Kidney (tissue), 14 donors: Measurements from ENCODE around the gene MYLK2. TPM values are rescaled to one million over a fixed set of nuclear protein-coding genes. Genes with fewer than 3 reads are reported as not detected.
A peak's percentile ranks its signal among the peaks of the same experiment; 100 is the strongest.

Experiments used
- DNase-seq, 5 donors: peaks; one replicate each; pipeline ENCODE4 v3.0.0-alpha.2; 2013 to 2020
- FAIRE-seq: peaks from 2 replicates; lab custom pipeline; 2012; peaks lifted over from hg19 to GRCh38; lab: Jason Lieb, UNC
- H3K27ac ChIP-seq, 2 donors: one replicate each; pipeline ENCODE4 v1.7.0; 2013; ENCODE audit warnings: low read depth in 2 of 2, low read length in 2 of 2, inconsistent platforms in 1 of 2
- H3K27me3 ChIP-seq: one replicate; pipeline ENCODE4 v1.7.1; 2013; ENCODE audit warnings: low read length, inconsistent platforms; ENCODE audit not compliant: control insufficient read depth, insufficient read depth
- H3K36me3 ChIP-seq, 3 donors: one replicate each; pipeline versions ENCODE4 v1.7.0 to v1.7.1; 2013; ENCODE audit warnings: low read length in 3 of 3, control low read depth in 1 of 3, inconsistent platforms in 1 of 3; ENCODE audit not compliant: insufficient read depth in 3 of 3, control insufficient read depth in 2 of 3
- H3K4me1 ChIP-seq, 3 donors: one replicate each; pipeline versions ENCODE4 v1.7.0 to v1.7.1; 2013; ENCODE audit warnings: low read length in 3 of 3, inconsistent platforms in 1 of 3, low read depth in 1 of 3; ENCODE audit not compliant: control insufficient read depth in 2 of 3, insufficient read depth in 2 of 3
- H3K4me3 ChIP-seq, 3 donors: one replicate each; pipeline versions ENCODE4 v1.7.0 to v1.8.1; 2013; ENCODE audit warnings: low read length in 3 of 3, control low read depth in 1 of 3, inconsistent platforms in 1 of 3
- H3K9ac ChIP-seq, 3 donors: one replicate each; pipeline versions ENCODE4 v1.7.0 to v1.7.1; 2013; ENCODE audit warnings: low read length in 3 of 3, control low read depth in 1 of 3, inconsistent platforms in 1 of 3
- H3K9me3 ChIP-seq, 3 donors: one replicate each; pipeline versions ENCODE4 v1.7.0 to v1.7.1; 2013; ENCODE audit warnings: low read length in 3 of 3, control low read depth in 1 of 3, inconsistent platforms in 1 of 3; ENCODE audit not compliant: control insufficient read depth in 2 of 3, insufficient read depth in 1 of 3
- intact Hi-C: fragments of 100-400 bp; cut with DNase I; formaldehyde crosslinking; loops from one replicate; pipeline ENCODE4 v1.11.1; 2022
- polyA plus RNA-seq: library from polyadenylated mRNA; stranded (reverse); fragments of 350-450 nt; fragmentation: Illumina TruSeq; extraction: RNeasy Lipid Tissue Mini Kit (QIAGEN cat#74804); gene quantifications from one replicate; pipeline ENCODE4 v1.2.3, GENCODE V29; 2014; ENCODE audit warnings: low read depth, low replicate concordance; ENCODE audit not compliant: insufficient read depth
- total RNA-seq: library from RNA; stranded (reverse); fragmentation: NEBNext Ultra II Directional; extraction: Animal tissue kit (Norgen Biotek cat#: 25700); gene quantifications from one replicate; pipeline ENCODE4 v1.2.1, GENCODE V29; 2021
- TF ChIP-seq, protein P1 (sequence below): IDR thresholded peaks from 3 replicates; pipeline ENCODE4 v1.5.1; 2012; ENCODE audit warnings: mild to moderate bottlenecking, moderate library complexity, borderline replicate concordance; ENCODE audit not compliant: insufficient read depth; ENCODE audit errors: extremely low read depth
- donor health status: control.
- donor health status: control.
- donor health status: control.
- donor health status: control.
- donor health status: control.
- donor health status: DM: yes; HTN: yes; CAD: no.
- donor health status: Normal renal cell carcinoma (clear cell type).

The MYLK2 gene
- total and polyA plus RNA-seq, 2 donors from 2014 or later: not detected

DNA sequence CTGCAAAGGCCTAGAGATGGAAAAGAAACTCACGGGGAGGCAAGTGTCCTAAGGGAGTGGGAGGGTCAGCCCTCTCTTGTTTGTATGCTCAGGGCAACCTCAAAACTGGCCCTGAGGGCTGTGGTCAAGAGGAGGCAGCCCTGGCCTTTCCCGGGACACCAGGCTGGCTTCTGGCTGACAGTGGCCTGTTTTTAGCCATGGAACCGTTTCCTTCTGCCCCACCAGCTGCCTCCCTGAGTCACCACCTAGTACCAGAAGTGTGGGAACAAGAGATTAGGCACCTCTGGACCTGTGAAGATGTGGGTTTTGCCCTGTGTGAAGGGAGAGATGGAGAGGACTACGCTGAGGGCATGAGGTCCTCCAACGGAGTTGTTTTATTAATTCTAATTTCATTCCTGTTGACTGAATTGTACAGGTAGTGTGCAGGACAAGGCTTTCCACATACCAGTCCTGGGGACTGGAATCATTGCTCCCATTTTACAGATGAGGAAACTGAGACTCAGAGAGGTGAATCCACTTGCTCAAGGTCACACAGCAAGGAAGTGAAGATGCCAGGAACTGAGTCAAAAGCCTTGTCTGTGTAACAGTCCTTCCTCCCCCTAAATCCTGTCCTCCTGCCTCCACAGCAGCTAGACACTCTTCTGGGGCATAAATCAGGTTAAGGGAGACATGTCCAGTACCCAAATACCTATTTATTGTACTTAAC, 20.8 kb downstream of the MYLK2 start:
- FAIRE-seq (no peak), DNase-seq (no peak)
- Histone ChIP-seq H3K4me3 (no peak overlapping the region), H3K27ac (no peak overlapping the region), H3K9me3 (no peaks in the 10 kb centered on the region), H3K36me3 (no peaks in the 10 kb centered on the region), H3K27me3 (no peaks in the 10 kb centered on the region), H3K9ac (no peak overlapping the region), H3K4me1 (peaks cover 0 to 36% (median 6%) of the 10 kb centered on the region in 3 donors)
- intact Hi-C loops: no loop called here
- TF ChIP-seq, protein P1, sequence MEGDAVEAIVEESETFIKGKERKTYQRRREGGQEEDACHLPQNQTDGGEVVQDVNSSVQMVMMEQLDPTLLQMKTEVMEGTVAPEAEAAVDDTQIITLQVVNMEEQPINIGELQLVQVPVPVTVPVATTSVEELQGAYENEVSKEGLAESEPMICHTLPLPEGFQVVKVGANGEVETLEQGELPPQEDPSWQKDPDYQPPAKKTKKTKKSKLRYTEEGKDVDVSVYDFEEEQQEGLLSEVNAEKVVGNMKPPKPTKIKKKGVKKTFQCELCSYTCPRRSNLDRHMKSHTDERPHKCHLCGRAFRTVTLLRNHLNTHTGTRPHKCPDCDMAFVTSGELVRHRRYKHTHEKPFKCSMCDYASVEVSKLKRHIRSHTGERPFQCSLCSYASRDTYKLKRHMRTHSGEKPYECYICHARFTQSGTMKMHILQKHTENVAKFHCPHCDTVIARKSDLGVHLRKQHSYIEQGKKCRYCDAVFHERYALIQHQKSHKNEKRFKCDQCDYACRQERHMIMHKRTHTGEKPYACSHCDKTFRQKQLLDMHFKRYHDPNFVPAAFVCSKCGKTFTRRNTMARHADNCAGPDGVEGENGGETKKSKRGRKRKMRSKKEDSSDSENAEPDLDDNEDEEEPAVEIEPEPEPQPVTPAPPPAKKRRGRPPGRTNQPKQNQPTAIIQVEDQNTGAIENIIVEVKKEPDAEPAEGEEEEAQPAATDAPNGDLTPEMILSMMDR: no peak

DNA sequence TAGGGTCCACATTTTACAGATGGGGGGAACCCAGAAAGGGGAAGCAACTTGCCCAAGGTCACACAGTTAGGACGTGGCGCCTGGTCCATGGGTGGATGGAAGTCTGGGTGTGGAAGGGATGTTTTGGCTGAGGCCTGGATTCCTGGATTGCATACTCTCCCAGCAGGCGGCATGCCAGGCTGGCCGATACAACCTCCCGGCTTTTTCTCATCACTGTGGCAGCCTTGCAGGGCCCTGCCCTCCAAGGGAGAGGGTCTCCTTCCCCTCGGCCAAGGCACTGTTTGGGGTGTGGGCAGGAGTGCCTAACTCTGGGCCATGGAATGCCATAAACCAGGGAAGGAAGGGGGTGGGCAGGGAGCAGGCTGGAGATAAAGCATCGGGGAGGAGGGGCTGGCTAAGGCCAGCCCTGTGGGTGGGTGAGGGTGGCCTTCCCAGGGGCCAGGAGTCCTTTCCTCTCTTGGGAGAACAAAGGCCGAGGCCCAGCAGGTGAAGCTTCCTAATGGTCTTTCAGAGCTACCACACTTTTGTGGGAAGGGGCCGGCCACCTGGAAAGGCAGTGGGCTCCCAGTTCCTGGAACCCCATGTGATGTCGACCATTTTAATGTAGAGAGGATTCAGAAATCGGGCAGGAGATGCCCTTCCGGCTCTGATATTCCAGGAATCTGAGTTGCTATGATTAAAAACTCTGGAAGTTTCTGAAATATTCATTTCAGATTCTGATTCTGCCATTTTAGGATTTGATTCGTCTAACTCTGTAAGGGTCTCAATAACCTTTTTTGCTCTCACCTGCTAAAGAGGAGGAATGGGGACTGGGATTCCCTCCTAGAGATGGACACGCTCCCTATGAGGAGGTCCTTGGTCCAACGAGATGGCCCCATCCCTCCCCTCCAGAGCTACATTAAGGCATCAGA, 22.0 kb downstream of the MYLK2 start:
- no peaks in the 10 kb centered on the region for H3K36me3 ChIP-seq
- FAIRE-seq (no peak), DNase-seq (no peak)
- H3K4me3 ChIP-seq: no peak overlapping the region
- intact Hi-C loops: no loop called here
- TF ChIP-seq, protein P1: no peak
- H3K4me1 ChIP-seq: peaks cover 0 to 31% (median 5%) of the 10 kb centered on the region in 3 donors
- H3K27me3 ChIP-seq: no peaks in the 10 kb centered on the region
- H3K9ac ChIP-seq: no peak overlapping the region
- H3K9me3 ChIP-seq: no peaks in the 10 kb centered on the region
- H3K27ac ChIP-seq: peak overlapping the region; percentile 53 to 69

DNA sequence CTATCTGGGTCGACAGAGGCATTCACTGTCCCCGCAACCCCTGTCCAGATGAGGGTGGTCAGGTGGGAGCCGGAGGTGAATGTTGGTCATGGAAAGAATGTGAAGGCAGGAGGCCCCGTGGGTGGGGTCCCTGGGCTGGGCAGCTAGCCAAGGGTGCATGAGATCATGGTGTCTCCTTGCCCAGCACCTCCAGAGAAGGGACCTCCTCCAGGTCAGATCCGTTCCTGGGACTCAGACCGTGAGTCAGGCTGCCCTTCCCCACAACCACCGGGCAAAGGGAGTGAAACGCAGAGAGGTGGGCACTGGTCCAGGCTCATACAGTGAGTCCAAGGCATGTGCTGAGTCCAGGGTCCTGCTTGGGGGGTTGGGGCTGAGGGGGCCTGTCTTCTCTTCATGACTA, 22.8 kb downstream of the MYLK2 start:
- FAIRE-seq (no peak), DNase-seq (peak in 3 of 5 donors; percentile 38 to 80 (median 57))
- intact Hi-C loops: no loop called here
- H3K27me3 ChIP-seq: no peaks in the 10 kb centered on the region
- no peaks in the 10 kb centered on the region for H3K36me3 ChIP-seq
- peak overlapping the region; percentile 53 to 69 for H3K27ac ChIP-seq
- no peak overlapping the region for H3K4me3 ChIP-seq
- H3K9me3 ChIP-seq: no peaks in the 10 kb centered on the region
- peaks cover 0 to 29% (median 6%) of the 10 kb centered on the region in 3 donors for H3K4me1 ChIP-seq
- H3K9ac ChIP-seq: no peak overlapping the region
- TF ChIP-seq, protein P1: no peak
